ENCODE measurements around the gene HTT. TPM values are rescaled to one million over a fixed set of nuclear protein-coding genes. Genes with fewer than 3 reads are reported as not detected.

The HTT gene
- total RNA-seq, 1 experiment from 2014 or later: 37.4 TPM

DNA sequence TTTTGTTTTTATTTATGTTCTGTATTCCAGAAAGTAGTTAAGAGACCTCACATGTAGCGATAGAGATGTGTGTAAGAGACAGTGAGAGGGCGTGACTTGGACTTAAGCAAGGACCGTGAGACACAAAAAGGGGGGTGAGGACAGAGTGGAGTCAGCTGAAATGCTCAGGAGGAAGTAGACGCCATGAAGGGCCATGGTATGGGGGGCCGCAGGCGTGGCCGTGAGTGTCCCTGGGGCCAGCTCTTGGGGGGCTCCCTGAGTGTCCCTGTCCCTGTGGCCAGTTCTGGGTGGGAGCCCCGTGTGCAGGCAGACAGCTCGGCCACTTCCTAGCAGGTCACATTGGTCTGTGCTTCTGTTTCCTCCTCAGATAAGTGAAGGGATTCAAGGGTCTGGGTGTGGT, 151.5 kb downstream of the HTT start:
- RAD21 ChIA-PET (ENCODE audit: low non-redundant PET in 1 of 2, low total read pairs in 2 of 2, uncharacterized antibody in 2 of 2, unreplicated experiment in 2 of 2): no interaction called here

DNA sequence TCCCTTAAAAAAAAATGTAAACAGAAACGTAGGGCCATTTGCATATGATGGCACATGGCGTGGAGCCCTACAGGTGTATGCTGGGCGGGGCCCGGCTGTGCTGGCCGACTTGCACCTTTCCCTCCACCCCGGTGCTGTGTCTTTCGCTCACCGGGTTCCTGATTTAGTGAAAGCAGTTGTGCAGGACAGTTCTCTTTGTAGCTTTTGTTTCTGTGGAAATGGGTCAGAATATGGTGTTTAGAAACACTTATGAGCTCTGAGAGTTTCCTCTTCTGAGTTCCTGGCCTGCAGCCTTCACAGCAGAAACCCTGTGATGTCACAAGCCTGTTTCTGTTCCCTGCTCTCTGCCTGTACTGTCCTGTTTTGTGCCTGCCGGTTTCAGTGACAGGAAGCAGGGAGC, 152.0 kb downstream of the HTT start:
- ATAC-seq (no peak), DNase-seq (ENCODE audit: low read depth, low spot score) (no peak)
- no peak overlapping the region for H3K4me2 ChIP-seq (ENCODE audit: low read length)
- ChIA-PET RAD21 (ENCODE audit: low non-redundant PET in 1 of 2, low total read pairs in 2 of 2, uncharacterized antibody in 2 of 2, unreplicated experiment in 2 of 2) (no interaction called here), POLR2A (no interaction called here), CTCF (no interaction called here)
- intact Hi-C loops (cut with micrococcal nuclease): no loop called here
- H3K79me2 ChIP-seq (ENCODE audit: insufficient read depth, low read length): no peaks in the 10 kb centered on the region
- no peaks in the 10 kb centered on the region for H3K4me1 ChIP-seq (ENCODE audit: control insufficient read depth in 1 of 2, insufficient read depth in 2 of 2, low read length in 2 of 2)
- no peak overlapping the region for H3K9ac ChIP-seq (ENCODE audit: low read length)
- H4K20me1 ChIP-seq (ENCODE audit: insufficient read depth): no peaks in the 10 kb centered on the region
- no peak overlapping the region for H2AFZ ChIP-seq (ENCODE audit: low read depth, low read length, poor library complexity, severe bottlenecking)
- H3K9me2 ChIP-seq (ENCODE audit: insufficient read depth): no peaks in the 10 kb centered on the region
- H3K4me3 ChIP-seq (replicated peaks in 1 of 2; ENCODE audit: low read depth in 1 of 2, low read length in 2 of 2): no peak overlapping the region
- H3K36me3 ChIP-seq (ENCODE audit: control insufficient read depth in 1 of 2, insufficient read depth in 2 of 2, low read length in 2 of 2): peaks cover 22 to 31% of the 10 kb centered on the region in 2 experiments; a peak in 3 of 4 replicates
- BruUV-seq (replicated peaks): no TSS peak
- no peaks in the 10 kb centered on the region for H3K9me3 ChIP-seq (ENCODE audit: control insufficient read depth in 1 of 2, insufficient read depth in 1 of 2, low read depth in 1 of 2, low read length in 2 of 2)
- no peaks in the 10 kb centered on the region for H3K27me3 ChIP-seq (ENCODE audit: insufficient read depth, low read length)
- H3K27ac ChIP-seq (ENCODE audit: low read depth, low read length): no peak overlapping the region
- TF ChIP-seq RAD21 (IDR thresholded peaks at IDR 0.05; ENCODE audit: low read depth) (no peak), EZH2phosphoT487 (IDR thresholded peaks at IDR 0.05; ENCODE audit: borderline replicate concordance) (no peak), ZNF274 (IDR thresholded peaks at IDR 0.05; ENCODE audit: low read depth, low read length) (no peak), SIN3A (IDR thresholded peaks at IDR 0.05; ENCODE audit: low read depth) (no peak), POLR2AphosphoS5 (IDR thresholded peaks at IDR 0.05; ENCODE audit: low read depth, low read length) (no peak), MAX (IDR thresholded peaks at IDR 0.05) (no peak), POLR2A (IDR thresholded peaks at IDR 0.05; ENCODE audit: borderline replicate concordance, extremely low read depth, insufficient read depth, insufficient read length) (no peak), TCF7L2 (IDR thresholded peaks at IDR 0.05; ENCODE audit: borderline replicate concordance, extremely low read depth, insufficient read depth, insufficient read length) (no peak), CBX3 (IDR thresholded peaks at IDR 0.05; ENCODE audit: low read depth) (no peak), JUND (IDR thresholded peaks at IDR 0.05) (no peak), FOSL1 (IDR thresholded peaks at IDR 0.05; ENCODE audit: low read depth) (no peak), ELF1 (IDR thresholded peaks at IDR 0.05; ENCODE audit: borderline replicate concordance, low read depth) (no peak), YY1 (IDR thresholded peaks at IDR 0.05; ENCODE audit: extremely low read depth, insufficient replicate concordance, low read depth, low read length) (no peak), SP1 (IDR thresholded peaks at IDR 0.05; ENCODE audit: low read depth) (no peak), EGR1 (IDR thresholded peaks at IDR 0.05; ENCODE audit: low read depth) (no peak)
- TF ChIP-seq, protein P1, sequence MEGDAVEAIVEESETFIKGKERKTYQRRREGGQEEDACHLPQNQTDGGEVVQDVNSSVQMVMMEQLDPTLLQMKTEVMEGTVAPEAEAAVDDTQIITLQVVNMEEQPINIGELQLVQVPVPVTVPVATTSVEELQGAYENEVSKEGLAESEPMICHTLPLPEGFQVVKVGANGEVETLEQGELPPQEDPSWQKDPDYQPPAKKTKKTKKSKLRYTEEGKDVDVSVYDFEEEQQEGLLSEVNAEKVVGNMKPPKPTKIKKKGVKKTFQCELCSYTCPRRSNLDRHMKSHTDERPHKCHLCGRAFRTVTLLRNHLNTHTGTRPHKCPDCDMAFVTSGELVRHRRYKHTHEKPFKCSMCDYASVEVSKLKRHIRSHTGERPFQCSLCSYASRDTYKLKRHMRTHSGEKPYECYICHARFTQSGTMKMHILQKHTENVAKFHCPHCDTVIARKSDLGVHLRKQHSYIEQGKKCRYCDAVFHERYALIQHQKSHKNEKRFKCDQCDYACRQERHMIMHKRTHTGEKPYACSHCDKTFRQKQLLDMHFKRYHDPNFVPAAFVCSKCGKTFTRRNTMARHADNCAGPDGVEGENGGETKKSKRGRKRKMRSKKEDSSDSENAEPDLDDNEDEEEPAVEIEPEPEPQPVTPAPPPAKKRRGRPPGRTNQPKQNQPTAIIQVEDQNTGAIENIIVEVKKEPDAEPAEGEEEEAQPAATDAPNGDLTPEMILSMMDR (IDR thresholded peaks at IDR 0.05 in 2 of 3, conservative IDR thresholded peaks at IDR 0.05 in 1 of 3; ENCODE audit: borderline replicate concordance in 1 of 3, insufficient read depth in 1 of 3, low read depth in 2 of 3, low read length in 2 of 3): no peak
- TF ChIP-seq, protein P2, sequence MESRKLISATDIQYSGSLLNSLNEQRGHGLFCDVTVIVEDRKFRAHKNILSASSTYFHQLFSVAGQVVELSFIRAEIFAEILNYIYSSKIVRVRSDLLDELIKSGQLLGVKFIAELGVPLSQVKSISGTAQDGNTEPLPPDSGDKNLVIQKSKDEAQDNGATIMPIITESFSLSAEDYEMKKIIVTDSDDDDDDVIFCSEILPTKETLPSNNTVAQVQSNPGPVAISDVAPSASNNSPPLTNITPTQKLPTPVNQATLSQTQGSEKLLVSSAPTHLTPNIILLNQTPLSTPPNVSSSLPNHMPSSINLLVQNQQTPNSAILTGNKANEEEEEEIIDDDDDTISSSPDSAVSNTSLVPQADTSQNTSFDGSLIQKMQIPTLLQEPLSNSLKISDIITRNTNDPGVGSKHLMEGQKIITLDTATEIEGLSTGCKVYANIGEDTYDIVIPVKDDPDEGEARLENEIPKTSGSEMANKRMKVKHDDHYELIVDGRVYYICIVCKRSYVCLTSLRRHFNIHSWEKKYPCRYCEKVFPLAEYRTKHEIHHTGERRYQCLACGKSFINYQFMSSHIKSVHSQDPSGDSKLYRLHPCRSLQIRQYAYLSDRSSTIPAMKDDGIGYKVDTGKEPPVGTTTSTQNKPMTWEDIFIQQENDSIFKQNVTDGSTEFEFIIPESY (IDR thresholded peaks at IDR 0.05; ENCODE audit: extremely low read depth, insufficient replicate concordance, low read length): no peak

More for the DNA sequence above, 151.5 kb downstream of the HTT start:
- Histone ChIP-seq H3K9ac (ENCODE audit: low read length) (no peak overlapping the region), H3K4me1 (ENCODE audit: control insufficient read depth in 1 of 2, insufficient read depth in 2 of 2, low read length in 2 of 2) (no peaks in the 10 kb centered on the region), H3K79me2 (ENCODE audit: insufficient read depth, low read length) (no peaks in the 10 kb centered on the region), H3K27ac (ENCODE audit: low read depth, low read length) (no peak overlapping the region), H2AFZ (ENCODE audit: low read depth, low read length, poor library complexity, severe bottlenecking) (no peak overlapping the region), H3K9me3 (ENCODE audit: control insufficient read depth in 1 of 2, insufficient read depth in 1 of 2, low read depth in 1 of 2, low read length in 2 of 2) (no peaks in the 10 kb centered on the region), H3K36me3 (ENCODE audit: control insufficient read depth in 1 of 2, insufficient read depth in 2 of 2, low read length in 2 of 2) (peaks cover 22 to 31% of the 10 kb centered on the region in 2 experiments; a peak in 3 of 4 replicates), H3K4me3 (replicated peaks in 1 of 2; ENCODE audit: low read depth in 1 of 2, low read length in 2 of 2) (no peak overlapping the region), H3K4me2 (ENCODE audit: low read length) (no peak overlapping the region), H3K27me3 (ENCODE audit: insufficient read depth, low read length) (no peaks in the 10 kb centered on the region), H3K9me2 (ENCODE audit: insufficient read depth) (no peaks in the 10 kb centered on the region), H4K20me1 (ENCODE audit: insufficient read depth) (no peaks in the 10 kb centered on the region)
- no peak for ATAC-seq
- TF ChIP-seq EZH2 (IDR thresholded peaks at IDR 0.05) (no peak), POLR2A (IDR thresholded peaks at IDR 0.05; ENCODE audit: borderline replicate concordance, extremely low read depth, insufficient read depth, insufficient read length) (no peak), SRF (IDR thresholded peaks at IDR 0.05; ENCODE audit: low read depth) (no peak), ZNF274 (IDR thresholded peaks at IDR 0.05; ENCODE audit: low read depth, low read length) (no peak), JUND (IDR thresholded peaks at IDR 0.05) (no peak), EGR1 (IDR thresholded peaks at IDR 0.05; ENCODE audit: low read depth) (no peak), SIN3A (IDR thresholded peaks at IDR 0.05; ENCODE audit: low read depth) (no peak)
- ChIA-PET CTCF (no interaction called here), POLR2A (no interaction called here)
- BruUV-seq (replicated peaks): no TSS peak
- no peak for DNase-seq (ENCODE audit: low read depth, low spot score)
- intact Hi-C loops (cut with micrococcal nuclease): no loop called here
